HG03103 (cell line): ENCODE data around the gene MYOM1.
A peak's percentile ranks its signal among the peaks of the same experiment; 100 is the strongest.

Experiments used
- ATAC-seq: cut with Tn5 transposase; IDR thresholded peaks from one replicate; pipeline ENCODE4 v1.9.1; 2021; ENCODE audit warnings: low read depth; ENCODE audit not compliant: unreplicated experiment

The MYOM1 gene

GRCh38 chr18:3154214-3154613 is 65.6 kb downstream of the MYOM1 start:
- ATAC-seq = no peak

GRCh38 chr18:3153107-3153704 is 66.6 kb downstream of the MYOM1 start:
- no peak for ATAC-seq

DNA sequence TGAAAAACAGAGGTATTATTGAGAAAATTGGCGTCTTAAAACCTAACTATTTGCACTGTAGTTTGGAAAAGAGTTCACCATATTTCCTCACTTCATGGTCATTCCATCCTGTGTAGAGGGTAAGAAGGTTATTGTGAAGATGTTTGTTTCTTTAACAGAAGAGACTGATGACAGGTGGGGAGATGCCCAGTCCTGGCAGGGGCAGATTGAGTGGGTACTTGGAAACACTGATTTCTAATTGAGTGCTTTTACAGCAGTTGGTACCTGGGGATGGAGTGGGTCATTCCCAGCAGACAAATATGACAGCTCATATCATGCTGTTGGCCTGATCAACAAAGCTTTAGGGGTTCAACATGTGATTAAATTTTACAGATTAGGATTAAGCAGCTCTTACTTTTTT is 67.5 kb downstream of the MYOM1 start:
- no peak for ATAC-seq

DNA sequence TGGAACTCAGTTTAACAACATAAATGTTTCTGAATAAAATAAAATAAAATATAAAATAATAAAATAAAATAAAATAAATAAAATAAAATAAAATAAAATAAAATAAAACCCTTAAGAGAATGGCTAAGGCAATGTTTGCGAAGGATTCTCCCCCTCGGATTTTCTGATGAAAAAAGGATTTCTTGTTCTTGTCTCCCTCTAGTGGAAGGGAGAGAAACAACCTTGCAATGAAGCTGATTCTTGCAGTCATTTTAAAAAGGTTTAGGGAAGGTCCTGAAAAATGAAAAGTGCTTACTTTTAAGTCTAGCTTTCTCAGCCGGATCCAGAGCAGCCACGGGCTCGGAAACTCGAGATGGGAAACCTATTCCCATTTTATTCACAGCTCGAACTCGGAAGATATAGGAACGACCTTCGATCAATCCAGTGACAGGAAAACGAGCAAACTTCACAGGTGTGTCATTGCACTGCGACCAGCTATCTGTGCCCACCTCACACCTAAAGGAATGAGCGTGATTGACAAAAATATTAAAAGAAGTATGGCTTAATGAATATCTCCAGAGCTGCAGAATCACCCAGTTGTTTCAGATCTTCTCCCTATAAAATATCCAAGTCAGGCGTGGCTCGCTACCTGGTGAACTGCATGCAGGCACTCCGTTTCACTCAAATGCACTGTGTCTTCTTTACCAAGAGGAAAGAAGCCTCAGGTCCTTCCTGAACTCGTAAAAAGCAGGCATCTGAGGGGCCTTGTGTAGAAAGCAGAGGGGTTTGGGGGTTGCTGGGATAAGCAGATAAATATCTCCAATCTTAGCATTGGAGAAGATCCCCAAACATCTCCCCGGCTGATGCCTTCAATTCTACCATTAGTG is 68.1 kb downstream of the MYOM1 start:
- ATAC-seq = no peak

DNA sequence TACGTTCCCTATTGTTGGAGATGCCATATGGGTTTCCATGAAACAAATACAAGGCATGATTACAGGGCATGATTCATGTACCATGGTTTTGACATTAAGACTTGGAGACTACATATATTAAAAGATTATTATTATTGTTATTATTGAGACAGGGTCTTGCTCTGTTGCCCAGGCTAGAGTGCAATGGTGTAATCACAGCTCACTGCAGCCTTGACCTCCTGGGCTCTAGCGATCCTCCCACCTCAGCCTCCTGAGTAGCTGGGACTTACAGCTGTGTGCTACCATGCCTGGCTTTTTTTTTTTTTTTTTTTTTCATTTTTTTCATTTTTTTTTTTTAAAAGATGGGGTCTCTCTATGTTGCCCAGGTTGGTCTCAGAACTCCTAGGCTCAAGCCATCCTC is 69.1 kb downstream of the MYOM1 start:
- no peak for ATAC-seq

DNA sequence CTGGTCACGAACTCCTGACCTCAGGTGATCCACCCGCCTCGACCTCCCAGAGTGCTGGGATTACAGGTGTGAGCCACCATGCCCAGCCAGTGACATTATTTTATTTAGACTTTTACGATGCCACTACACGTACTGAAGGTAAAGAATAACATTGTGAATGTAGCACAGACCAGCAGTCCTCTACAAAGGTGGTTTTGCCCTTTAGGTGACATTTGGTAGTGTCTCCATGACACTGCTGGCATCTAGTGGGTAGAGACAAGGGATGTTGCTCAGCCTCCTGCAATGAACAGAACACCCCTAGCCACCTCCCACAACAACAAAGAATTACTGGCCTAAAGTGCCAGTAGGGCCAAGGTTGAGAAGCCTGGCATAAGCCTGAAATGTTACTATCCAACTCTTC is 69.5 kb downstream of the MYOM1 start:
- ATAC-seq = no peak

DNA sequence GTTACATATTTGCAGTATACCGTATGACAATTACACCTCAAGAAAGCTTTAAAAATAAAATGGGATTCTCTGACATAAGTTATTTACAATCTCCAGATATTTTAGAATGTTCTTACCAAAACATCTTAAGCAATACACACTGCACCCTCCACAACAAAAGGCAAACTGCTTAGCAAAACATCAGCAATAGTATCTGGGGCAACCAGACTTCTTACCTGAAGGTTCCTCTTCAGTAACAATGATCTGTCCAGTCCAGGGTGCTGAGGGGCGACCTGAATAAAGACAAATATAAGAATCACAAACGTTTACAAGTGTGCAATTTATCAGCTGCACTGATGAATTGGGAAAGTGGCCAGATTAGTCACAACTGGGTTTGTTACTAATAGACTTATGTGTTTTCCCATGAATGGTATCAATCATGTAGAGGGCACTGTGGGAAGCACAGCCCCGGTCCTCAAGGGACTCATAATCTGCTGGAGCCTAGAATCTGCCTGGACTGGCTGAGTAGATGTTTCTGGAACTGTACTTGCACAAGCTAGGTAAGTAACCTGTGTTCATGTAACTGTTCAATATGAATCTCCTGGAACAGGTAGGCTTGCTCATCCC is 70.7 kb downstream of the MYOM1 start:
- no peak for ATAC-seq

GRCh38 chr18:3147935-3148554 is 71.7 kb downstream of the MYOM1 start:
- no peak for ATAC-seq

DNA sequence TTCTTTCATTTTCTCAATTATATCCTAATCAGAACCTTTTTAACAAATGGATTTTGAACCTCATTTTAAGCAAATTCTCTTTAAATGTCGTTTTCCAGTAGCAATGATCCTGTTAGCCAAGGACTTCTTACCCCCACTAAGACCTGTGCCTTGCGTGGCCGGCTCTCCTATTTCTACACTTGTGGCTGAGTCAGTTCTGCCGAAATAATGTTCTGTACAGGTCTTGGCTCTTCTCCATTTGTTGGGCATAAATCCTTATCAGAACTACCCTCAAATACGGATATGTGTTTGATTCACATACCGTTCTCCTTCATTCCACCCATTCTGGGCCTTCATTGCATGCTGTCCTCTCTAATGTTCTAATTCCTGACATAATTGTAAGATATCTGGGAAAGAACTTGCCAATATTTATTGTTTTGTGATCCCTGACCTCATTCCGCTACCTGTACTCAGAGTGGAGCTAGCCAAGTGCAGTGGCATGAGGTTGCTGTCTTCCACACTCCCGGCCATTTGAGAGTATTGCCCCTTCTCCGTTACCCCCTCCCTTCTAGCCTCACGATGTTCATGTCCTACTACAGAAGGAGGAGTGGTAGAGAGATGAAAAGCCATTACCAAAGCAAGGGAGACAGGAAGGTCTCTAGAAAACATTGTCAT is 78.7 kb downstream of the MYOM1 start:
- ATAC-seq = no peak

DNA sequence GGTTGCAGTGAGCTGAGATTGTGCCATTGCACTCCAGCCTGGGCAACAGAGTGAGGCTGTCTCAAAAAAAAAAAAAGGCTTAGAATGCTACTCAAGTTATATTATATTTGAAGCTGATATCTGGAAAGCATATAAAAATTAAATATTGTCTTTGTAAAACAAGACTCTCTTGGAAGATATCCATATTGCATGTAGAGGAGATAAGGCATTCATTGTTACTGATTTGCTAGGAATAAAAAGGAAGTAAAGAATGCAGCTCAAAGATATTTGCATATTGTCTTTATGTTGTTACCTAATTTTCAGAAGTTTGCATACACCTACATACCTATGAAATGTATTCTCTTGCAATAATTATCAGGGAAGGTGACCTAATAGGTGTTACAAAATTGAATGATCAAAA is 79.4 kb downstream of the MYOM1 start:
- no peak for ATAC-seq

DNA sequence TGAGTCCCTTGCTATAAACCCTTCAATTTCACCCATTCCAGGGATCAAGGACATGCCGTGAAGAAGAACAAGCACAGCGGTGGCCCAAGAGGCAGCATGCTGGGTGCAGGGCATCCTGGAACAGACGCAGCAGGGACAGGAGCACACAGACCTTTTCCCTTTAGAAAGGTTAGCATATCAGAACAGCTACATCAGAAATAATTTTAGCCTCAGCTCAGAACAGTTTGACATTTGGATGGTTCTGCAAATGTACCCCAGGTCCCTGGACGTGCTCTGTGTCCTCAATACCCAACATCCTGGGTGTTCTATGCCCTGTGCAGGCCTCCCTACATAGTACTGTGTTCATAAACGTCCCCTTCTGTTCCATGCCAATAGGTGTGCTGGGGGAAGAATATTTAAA is 80.4 kb downstream of the MYOM1 start:
- no peak for ATAC-seq

- no peak for ATAC-seq
Measured at GRCh38 chr18:3138274-3138975, 81.3 kb downstream of the MYOM1 start.

DNA sequence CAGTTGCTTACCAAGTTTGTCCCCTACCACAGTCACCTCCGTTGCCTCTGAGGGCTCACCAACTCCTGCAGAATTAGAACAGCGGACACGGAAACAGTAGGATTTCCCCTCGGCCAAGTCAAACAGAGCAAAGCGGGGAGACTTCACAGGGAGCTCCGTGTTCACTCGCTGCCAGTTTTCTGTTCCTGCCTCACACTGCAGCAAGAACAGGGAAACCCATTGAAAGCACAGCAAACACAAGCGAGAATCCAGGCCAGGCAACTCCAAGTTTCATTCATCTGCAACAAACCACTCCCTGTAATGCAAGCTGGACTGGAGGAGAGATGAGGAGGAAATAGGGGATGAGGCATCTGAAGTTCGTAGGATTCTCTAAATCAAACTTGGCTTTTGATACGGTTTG is 84.2 kb downstream of the MYOM1 start:
- no peak for ATAC-seq

DNA sequence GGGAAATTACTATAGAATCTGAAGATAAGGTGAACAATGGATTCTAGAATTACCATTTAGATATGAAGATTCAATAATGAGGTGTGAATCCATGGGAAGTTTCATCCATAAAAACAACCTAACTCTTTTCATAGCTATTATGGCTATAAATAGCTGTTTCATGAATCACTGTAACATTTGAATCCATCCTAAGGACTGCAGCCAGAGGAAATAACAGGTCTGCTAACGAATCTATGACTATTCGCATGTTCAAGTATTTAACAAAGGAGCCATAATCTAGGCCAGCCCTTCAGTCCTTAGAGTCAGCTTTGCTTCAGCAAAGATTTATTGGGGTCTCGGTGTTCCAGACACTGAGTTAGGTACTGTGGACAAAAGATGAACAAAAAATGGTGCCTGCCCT is 87.1 kb downstream of the MYOM1 start:
- no peak for ATAC-seq

GRCh38 chr18:3130344-3130743 is 89.4 kb downstream of the MYOM1 start:
- ATAC-seq = no peak

DNA sequence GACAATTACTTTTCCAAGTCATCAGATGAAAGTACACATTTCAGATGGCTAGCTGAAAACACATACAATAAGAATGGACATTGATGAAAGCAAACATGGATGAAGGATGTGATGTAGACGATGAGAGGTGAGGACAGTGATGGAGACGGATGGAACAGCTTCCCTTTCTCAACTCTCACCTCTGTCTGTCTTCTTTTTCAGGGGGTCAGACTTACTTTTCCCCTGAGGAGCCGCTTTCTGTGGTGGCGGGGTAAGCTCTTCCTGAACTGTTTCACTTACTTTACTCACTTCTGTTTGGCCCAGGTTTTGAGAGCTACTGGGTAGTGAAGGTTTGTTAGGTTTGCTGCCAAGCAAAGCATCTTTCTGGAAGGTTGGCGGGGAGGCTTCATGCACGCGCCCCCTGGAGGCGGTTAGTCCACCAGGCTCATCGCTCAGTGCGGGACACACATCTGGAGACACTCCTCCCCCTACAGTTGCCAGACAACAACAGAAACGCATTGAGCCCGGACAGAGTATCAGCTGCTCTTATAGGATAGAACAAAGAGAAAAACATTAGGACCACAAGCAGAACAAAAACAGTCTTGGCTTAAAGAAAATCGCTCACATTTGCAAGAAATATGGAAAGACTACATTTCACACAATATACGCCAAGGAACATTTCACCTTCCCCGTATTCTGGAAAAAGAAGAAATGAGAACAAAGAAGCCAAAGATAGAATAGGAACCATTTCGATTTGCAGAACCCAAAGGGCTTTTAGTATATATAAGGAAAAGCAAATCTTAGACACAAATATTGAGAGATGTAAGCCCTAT is 90.5 kb downstream of the MYOM1 start:
- peak; percentile 98 for ATAC-seq

GRCh38 chr18:3126457-3127097 is 93.2 kb downstream of the MYOM1 start:
- no peak for ATAC-seq

- no peak for ATAC-seq
Measured at GRCh38 chr18:3124822-3125221, 94.9 kb downstream of the MYOM1 start.

DNA sequence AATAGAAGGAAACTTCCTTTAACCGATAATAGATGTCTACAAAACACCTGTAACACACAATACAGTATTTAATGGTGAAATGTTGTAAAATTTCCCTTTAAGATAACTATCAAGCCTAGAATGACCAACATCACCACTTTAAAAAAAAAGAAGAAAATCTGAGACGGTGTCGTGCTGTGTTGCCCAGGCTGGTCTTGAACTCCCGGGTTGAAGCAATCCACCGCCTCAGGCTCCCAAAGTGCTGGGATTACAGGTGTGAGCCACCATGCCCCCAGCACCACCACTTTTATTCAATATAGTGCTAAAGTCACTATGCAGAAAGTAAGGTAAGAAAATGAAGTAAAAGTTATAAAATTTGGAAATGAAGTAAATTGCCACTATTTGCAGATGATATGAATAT is 96.9 kb downstream of the MYOM1 start:
- ATAC-seq = no peak
